ENCODE results near the gene SSBP2.

The SSBP2 gene

GRCh38 chr5:81650987-81651386 lies 99.9 kb downstream of the SSBP2 start:
- Histone ChIP-seq H3K79me2 (ENCODE audit: insufficient read depth, low read length) (peaks cover 98% of the 10 kb centered on the region), H3K27ac (ENCODE audit: low read length) (peak overlapping the region; percentile 13), H3K4me1 (ENCODE audit: insufficient read depth, low read length) (peaks cover 44% of the 10 kb centered on the region), H4K20me1 (ENCODE audit: insufficient read depth, low read length) (peaks cover 22% of the 10 kb centered on the region), H3K9ac (ENCODE audit: low read depth, low read length) (no peak overlapping the region), H3K4me2 (ENCODE audit: insufficient read depth, low read length) (no peak overlapping the region), H2AFZ (ENCODE audit: low read depth, low read length) (no peak overlapping the region), H3K36me3 (ENCODE audit: insufficient read depth, low read length) (peaks cover 69% of the 10 kb centered on the region), H3K27me3 (ENCODE audit: insufficient read depth, low read length, poor library complexity) (no peaks in the 10 kb centered on the region), H3K9me3 (ENCODE audit: insufficient read depth, low read length, severe bottlenecking) (no peaks in the 10 kb centered on the region), H3K4me3 (ENCODE audit: low read depth in 1 of 2, low read length in 2 of 2) (no peak overlapping the region)
- ATAC-seq (ENCODE audit: insufficient read depth, low read depth) (no peak), DNase-seq (no peak)
- TF ChIP-seq EZH2 (IDR thresholded peaks at IDR 0.05; ENCODE audit: borderline replicate concordance, low read depth, low read length, severe bottlenecking) (no peak), CTCF (IDR thresholded peaks at IDR 0.05; ENCODE audit: borderline replicate concordance, extremely low read depth, low read length, poor library complexity, severe bottlenecking) (no peak)

- Histone ChIP-seq H3K27ac (ENCODE audit: low read length) (peak overlapping the region; percentile 39; the same call in 1 of the 2 replicates), H3K4me1 (ENCODE audit: insufficient read depth, low read length) (peaks cover 46% of the 10 kb centered on the region), H3K79me2 (ENCODE audit: insufficient read depth, low read length) (peaks cover 98% of the 10 kb centered on the region), H3K4me2 (ENCODE audit: insufficient read depth, low read length) (no peak overlapping the region), H3K27me3 (ENCODE audit: insufficient read depth, low read length, poor library complexity) (no peaks in the 10 kb centered on the region), H3K9me3 (ENCODE audit: insufficient read depth, low read length, severe bottlenecking) (no peaks in the 10 kb centered on the region), H3K9ac (ENCODE audit: low read depth, low read length) (no peak overlapping the region), H3K4me3 (ENCODE audit: low read depth in 1 of 2, low read length in 2 of 2) (no peak overlapping the region), H2AFZ (ENCODE audit: low read depth, low read length) (no peak overlapping the region), H3K36me3 (ENCODE audit: insufficient read depth, low read length) (peaks cover 71% of the 10 kb centered on the region), H4K20me1 (ENCODE audit: insufficient read depth, low read length) (peaks cover 6% of the 10 kb centered on the region; the same call in 1 of the 2 replicates)
- ATAC-seq (ENCODE audit: insufficient read depth, low read depth): no peak
- no peak for DNase-seq
- TF ChIP-seq EZH2 (IDR thresholded peaks at IDR 0.05; ENCODE audit: borderline replicate concordance, low read depth, low read length, severe bottlenecking): no peak
- TF ChIP-seq CTCF (IDR thresholded peaks at IDR 0.05; ENCODE audit: borderline replicate concordance, extremely low read depth, low read length, poor library complexity, severe bottlenecking): no peak
Observed at GRCh38 chr5:81646469-81646995, 104.4 kb downstream of the SSBP2 start.

GRCh38 chr5:81642210-81642609 lies 108.7 kb downstream of the SSBP2 start:
- Histone ChIP-seq H3K27me3 (ENCODE audit: insufficient read depth, low read length, poor library complexity) (no peaks in the 10 kb centered on the region), H3K79me2 (ENCODE audit: insufficient read depth, low read length) (peaks cover 96% of the 10 kb centered on the region), H3K4me3 (ENCODE audit: low read depth in 1 of 2, low read length in 2 of 2) (no peak overlapping the region), H3K4me2 (ENCODE audit: insufficient read depth, low read length) (no peak overlapping the region), H4K20me1 (ENCODE audit: insufficient read depth, low read length) (no peaks in the 10 kb centered on the region), H3K9ac (ENCODE audit: low read depth, low read length) (no peak overlapping the region), H2AFZ (ENCODE audit: low read depth, low read length) (no peak overlapping the region), H3K27ac (ENCODE audit: low read length) (peak overlapping the region; percentile 28), H3K36me3 (ENCODE audit: insufficient read depth, low read length) (peaks cover 43% of the 10 kb centered on the region), H3K4me1 (ENCODE audit: insufficient read depth, low read length) (peaks cover 77% of the 10 kb centered on the region), H3K9me3 (ENCODE audit: insufficient read depth, low read length, severe bottlenecking) (no peaks in the 10 kb centered on the region)
- ATAC-seq (ENCODE audit: insufficient read depth, low read depth) (no peak), DNase-seq (no peak)
- TF ChIP-seq CTCF (IDR thresholded peaks at IDR 0.05; ENCODE audit: borderline replicate concordance, extremely low read depth, low read length, poor library complexity, severe bottlenecking): no peak
- no peak for TF ChIP-seq EZH2 (IDR thresholded peaks at IDR 0.05; ENCODE audit: borderline replicate concordance, low read depth, low read length, severe bottlenecking)
